GM19043 (cell line): ENCODE measurements around the gene RAB22A.
"Not testable (repeated sequence)": the region's sequence is repeated elsewhere in the genome, so short reads cannot be mapped to it uniquely, and the experiment has no call there.

ENCODE experiments used
- ATAC-seq: cut with Tn5 transposase; IDR thresholded peaks from one replicate; pipeline ENCODE4 v1.9.1; 2021; ENCODE audit warnings: low read depth; ENCODE audit not compliant: unreplicated experiment

RAB22A gene

DNA sequence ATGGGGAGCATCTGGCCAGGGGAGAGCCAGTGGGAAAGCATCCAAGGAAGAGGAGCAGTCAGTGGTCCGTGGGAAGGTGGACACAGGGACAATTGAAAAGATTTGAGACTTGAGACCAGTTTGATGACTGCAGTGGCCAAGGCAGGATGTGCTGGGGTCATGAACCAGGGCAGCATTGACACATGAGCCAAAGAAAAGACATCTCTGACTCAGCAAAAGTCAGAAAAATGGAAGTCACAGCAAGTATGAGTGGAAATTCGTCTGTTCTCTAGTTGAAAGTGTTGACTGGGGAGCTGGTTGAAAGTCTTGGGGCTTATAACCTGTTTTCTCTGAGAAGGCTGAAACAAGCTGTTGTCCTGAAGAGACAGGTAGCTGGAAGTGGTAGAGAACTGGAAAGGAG is 31.3 kb downstream of the RAB22A start:
- ATAC-seq = no peak

DNA sequence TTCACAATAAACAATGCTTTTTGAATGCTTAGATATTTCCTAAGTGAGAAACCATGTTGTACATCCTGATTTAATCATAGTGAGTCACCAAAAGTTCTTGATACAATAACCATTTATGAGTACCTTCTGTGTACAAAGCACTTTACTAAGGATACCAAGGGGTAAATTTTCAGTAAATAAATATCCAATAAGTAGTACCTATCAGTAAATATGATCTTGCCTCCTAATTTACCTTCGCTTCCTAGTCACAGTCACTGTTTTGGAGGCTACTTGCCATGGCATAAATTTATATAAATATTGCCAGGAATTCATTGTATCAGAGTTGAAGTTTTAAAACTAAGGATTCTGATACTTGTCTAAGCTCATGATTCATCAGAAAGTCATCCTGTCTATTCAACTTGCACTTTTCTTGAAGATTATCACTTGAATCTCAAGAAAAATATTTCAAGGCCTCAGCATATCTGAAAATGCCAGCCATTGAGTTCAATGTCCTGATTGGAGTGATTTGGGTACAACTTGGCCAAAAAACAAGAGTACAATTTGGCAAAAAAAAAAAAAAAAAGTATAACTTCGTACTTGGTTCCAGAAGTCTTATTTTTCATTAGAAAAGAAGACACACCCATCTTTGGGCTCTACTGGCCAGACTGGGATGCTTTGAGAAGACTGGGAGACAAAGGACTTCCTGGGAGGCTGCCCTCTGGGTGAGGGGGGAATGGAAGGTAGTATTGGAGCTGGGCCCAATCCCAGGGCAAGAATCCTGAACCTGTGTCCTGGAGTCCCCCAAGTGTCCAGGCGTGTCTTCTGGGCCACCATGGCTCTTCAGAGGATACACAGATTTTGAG is 32.8 kb downstream of the RAB22A start:
- ATAC-seq = no peak

DNA sequence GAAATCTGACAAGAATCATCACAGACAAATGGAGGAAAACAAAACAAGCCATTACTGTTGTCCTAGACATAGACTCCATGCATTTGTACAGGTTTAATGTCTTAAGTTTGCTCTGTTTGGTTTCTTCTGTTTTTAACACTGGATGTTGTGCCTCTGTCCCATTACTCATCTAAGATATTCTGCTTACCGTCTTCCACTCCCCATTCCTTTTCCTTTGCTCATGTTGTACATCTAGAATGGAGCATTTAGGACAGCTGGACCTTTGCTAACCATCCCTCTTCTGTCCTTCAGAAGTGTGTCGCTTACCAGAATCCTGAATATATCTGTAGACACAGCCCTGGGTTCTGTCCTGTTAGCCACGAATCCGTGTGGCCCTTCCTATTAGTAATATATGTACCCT is 35.2 kb downstream of the RAB22A start:
- no peak for ATAC-seq

DNA sequence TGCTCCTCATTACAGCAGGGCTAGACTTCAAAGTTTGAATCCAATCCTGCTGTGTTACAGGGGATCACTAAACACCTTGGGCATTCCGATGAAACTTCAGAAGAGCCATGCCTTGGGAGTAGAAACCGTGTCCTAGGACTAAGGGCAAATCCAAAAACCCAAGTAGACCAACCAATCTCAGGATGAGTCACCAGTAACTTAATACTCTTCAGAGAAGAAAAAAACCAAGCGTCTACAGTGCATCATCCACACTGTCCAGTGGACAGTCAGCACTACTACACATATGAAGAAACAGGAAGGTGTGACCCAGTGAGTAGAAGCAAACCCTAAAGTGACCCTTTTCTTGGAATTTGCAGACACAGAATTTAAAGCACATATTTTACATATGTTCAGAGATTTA is 40.1 kb downstream of the RAB22A start:
- no peak for ATAC-seq

DNA sequence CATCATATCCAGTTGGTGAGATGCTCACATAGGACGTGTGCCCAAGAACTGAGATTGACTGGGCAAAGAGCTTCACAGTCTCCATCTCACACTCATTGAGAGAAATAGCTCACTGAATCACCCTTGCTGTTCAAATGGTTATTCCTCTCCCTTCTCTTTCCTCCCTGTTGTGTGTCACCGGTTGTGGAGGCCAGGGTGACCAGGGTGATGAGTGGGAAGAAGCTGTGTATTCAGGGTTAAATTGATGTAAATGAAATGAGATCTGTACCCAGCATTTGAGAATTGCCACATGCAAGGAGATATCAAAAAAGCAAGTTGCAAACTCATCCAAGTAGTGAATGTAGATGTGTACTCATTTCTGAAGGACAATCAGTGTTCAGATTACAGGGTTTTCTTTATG is 43.0 kb downstream of the RAB22A start:
- ATAC-seq = no peak

DNA sequence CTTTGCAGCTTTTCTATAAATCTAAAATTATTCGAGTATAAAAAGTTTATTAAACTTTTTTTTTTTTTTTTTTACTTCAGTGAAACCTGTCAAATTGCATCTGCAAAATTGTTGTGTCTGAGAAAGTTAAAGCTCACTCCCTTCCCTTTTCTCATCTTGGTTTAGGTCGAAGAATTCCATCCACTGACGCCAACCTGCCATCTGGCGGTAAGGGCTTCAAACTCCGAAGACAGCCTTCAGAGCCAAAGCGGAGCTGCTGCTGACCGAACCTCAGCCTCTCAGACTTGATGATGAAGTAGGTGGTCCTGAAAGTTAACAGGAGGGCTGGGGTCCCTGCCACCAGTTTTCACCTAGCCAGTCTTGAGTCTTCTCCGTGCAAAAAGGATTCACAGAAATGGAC is 49.9 kb downstream of the RAB22A start:
- no peak for ATAC-seq

DNA sequence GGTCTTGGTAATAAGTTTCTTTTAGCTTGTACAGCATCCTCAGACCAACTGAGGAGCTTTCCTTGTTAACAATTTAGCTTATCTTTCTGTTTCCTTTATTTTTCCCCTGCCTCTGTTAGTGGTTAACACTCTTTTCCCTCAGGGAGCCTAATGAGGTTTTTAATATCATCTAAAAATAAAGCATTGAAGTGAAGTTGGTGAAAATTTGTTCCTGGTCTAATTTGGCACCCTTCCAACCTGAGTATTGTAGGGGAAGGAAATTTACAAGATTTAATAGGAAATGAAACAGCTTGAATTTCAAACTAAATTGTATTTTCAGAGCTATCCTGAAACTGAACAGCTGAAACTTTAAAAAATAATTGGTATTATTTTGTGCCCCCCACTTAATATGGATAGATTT is 51.4 kb downstream of the RAB22A start:
- no peak for ATAC-seq

DNA sequence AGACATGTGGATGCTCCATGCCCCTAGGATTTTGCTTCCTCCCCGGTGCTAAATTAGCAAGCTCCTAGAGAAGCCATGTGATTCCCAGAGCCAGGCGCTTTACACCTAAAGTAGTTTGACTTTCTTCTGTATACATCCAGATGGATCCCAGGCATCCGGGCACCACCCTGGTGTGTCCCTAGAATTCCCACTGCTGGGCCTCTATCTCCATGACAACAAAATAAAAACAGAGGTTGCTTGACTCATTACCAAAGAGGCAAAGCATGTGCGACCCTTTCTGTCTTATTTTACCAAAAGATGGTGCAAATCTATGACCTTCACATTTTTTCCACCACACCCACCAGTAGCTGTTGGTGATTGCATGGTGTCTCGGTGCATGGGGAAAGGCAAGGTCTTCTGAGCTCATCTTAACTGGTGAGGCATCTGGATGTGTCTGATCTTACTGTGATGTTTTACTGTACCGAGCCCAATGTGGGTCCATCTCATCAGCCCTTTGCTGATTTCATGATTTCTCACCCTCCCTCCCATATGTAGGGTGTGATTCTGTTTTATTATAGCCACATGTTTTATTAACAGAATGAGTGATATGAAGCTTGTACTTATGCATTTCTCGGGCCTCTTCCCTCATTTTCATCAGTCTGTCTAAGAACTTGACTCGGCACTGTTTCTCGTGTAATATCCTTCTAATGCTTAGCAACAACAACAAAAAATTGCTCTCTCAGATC is 52.1 kb downstream of the RAB22A start:
- ATAC-seq = no peak

DNA sequence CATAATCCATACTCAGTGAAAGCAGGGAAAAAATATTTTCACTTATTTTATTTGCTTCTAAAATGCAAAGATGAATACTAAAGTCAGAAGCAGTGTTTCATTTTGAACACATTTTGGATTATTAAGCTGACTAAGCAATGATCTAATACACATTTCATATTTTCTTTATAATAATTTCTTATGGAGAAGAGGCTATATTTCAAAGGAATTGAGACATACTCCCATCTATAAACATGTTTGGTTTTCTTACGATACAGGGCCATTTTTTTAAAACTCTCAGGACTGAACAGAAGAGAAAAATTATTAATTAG is 52.6 kb downstream of the RAB22A start:
- no peak for ATAC-seq

DNA sequence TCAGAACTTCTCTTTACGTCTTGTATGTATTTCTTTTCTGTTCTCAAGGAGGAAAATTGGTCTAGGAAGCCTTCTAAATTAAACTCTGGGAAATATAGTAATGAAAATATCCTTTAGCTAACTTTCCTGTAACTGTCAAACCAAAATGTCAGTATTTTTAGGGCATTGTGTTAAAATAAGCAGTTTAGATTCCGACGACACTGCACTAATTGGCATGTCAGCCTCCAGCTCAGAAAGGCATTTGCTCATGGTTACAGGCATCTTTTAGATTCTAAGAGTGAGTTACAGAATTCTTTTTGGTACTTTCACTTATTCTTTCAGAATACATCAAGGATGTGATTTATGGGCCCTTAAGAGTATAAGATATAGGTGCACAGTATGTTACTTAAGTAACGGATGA is 53.5 kb downstream of the RAB22A start:
- ATAC-seq = no peak

DNA sequence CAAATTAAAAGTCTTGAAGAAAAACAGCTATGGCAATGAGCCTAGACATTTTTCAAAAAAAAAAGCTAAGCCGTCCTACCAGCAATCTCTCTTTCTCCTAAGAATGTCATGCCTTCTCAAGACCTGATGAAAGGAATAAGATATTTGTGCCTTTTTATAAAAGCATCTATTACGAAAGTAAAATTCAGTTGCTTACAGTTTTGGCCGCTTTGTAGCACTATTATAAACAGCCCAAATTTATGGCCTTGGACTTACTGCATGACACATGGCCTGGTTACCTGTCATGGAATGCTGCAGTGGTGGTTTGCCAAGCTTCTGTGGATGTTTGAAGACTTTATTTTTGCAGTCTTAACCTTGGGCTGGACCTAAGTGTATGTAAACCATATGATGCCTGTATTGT is 57.4 kb downstream of the RAB22A start:
- no peak for ATAC-seq

DNA sequence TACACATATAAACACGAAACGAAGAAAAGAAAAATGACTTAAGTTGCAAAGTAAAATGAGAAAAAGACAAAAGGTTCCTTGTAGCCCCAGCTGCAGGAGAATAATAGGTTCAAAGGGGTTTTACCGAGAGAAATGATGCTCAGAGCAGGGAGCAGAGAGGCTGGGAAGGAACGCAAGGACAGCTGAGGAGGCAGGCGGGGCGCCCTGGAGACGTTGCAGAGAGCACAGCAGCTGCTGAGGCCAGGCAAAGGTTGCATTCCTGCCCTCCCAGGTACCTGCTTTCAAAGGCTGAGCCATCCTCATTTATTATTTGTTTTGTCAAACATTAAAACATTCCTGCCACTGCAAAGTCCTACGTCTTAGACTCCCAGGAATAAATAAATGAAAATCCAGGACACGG is 63.3 kb downstream of the RAB22A start:
- ATAC-seq = no peak

DNA sequence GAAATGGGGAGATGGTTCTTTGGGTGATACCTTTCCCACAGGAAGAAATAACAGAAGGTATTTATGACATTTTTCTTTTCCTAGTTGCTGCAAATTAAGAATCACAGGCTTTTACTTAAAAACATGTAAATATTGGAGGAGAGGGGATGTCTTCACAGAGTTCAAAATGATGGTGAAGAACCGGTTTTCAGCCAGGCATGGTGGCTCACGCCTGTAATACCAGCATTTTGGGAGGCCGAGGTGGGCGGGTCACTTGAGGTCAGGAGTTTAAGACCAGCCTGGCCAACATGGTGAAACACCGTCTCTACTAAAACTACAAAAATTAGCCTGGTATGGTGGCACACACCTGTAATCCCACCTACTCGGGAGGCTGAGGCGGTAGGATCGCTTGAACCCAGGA is 63.8 kb downstream of the RAB22A start:
- ATAC-seq = not testable (repeated sequence)

DNA sequence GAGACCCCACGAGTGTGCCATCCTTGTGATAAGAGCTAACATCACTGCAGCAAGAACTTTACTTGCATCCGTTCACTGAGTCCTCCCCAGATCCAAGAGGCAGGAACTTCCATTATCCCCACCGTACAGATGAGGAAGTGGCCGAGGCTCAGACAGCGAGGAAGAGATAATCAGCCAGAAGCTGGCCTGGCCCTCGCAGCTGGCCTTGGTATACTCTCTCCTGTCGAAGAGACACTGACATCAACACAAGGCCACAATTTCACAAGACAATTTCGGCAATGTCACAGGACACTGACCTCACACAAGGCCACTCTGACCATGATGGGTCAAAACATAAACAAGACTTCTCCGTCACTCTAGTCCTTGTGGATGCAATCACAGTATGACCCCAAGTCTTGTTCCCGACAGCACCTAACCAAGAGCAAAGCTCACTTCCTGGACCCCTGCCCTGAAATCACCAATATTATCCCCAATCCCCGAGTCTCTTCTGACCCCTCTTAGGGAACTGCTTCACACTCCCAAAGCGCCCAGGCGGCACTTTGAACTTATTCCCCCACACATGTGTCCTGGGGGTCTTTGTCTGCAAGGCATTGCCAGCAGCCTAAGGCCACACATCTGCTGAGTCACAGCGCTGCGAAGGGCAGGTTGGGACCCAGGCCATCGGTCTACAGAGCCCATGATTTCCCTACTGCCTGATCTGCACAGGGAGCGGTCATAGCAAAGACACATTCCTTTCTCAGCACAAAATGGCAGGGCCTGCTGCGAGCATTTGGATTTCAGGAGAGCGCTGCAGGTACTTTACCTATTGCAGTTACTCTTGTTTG is 64.7 kb downstream of the RAB22A start:
- ATAC-seq = no peak

DNA sequence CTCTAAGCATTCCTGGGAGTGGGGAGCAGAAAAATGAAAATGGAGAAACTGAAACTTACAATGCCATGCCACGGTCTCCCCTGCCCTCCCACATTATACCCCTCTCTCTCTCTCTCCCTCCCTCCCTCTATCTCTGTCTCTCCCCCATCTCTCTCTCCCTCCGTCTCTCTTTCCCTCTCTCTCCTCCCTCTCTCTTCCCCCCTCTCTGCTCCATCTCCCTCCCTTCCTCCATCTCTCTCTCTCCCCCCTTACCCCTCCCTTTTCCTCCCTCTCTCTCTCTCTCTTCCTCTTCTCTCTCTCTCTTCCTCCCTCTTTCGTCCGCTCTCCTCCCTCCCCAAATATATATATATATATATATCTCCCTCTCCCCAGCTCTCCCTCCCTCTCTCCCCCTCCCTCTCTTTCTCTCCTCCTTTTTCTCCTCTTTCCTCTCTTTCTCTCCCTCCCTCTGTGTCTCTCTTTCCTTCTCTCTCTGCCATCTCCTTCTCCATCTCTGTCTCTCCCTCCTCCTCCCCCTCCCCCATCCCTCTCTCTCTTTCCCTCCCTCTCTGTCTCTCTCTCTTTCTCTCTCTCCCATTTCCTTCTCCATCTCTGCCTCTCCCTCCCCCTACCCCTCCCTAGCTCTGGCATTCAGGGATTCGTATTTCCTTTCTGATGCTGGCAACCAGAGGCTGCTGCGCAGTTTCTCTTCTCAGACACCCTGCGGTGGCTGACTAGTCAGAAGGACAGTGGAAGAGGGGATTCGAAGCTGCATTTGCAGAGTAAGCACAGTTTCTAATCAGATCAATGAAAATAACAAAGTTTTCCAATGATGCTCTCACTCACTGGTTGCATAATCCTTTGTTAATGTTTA is 65.6 kb downstream of the RAB22A start:
- ATAC-seq = no peak

DNA sequence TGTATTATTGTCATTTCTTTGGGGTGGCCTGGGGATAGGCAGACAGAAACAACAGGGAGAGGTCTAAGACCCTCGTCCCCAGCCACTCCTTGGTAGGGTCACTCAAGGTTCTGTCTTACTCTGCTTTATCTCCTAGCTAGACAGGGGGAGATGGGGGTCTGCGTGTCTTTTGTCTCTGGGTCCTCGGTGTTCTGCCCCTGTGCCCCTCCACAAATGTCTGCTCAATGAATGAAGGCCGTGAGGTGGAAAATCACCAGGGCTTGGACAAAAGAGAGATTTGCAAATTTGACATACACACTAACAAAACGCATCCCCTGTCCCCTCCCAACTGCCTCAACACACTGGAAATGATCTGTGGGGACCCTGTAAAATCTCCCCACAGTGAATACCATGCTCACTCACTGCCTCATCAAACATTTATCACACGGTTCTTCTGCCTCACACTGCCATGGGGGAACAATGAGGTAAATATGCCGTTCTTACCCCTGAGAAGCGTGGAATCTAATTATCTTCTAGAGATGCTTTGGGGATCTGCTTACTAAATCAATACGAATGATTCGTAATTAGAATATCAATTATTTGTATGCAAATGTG is 66.3 kb downstream of the RAB22A start:
- no peak for ATAC-seq

DNA sequence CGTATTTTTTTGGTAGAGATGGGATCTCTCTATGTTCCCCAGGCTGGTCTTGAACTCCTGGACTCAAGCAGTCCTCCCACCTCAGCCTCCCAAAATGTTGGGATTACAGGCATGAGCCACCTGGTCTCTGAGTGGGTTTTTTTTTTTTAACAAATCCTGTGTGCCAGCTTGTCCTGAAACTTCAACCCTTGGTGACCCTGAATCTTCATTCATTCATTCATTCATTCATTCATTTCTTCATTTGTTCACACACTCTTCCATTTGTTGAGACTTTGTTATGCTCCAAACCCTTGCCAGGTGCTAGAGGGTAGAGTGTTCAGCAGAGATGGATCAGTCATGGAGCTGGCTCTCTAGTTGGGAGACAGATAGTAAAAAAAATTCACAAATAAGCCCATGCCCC is 67.5 kb downstream of the RAB22A start:
- no peak for ATAC-seq

DNA sequence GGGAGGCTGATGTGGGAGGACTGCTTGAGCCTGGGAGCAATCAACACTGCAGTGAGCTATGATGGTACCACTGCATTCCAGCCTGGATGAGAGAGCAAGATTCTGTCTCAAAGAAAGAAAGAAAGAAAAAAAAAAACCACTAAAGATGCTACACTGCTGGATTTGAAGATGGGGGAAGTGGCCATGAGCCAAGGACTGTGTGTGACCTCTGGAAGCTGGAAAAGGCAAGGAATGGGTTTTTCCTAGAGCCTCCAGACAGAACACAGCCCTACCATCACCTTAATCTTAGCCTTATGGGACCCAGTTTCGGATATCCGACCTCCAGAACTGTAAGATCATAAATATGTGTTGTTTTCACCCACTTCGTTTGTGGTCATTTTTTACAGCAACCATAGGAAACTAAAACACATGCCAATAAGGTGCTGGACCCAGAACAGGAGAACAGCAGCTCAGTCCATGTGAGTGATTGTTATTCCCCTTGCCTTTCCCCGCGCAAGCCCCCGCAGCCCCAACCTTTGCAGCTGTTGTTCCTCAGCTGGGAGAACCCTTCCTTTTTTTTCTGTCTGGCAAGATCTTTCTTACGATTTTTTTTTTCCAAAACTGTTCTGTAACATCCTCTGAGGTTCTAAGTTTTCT is 68.4 kb downstream of the RAB22A start:
- ATAC-seq = no peak

DNA sequence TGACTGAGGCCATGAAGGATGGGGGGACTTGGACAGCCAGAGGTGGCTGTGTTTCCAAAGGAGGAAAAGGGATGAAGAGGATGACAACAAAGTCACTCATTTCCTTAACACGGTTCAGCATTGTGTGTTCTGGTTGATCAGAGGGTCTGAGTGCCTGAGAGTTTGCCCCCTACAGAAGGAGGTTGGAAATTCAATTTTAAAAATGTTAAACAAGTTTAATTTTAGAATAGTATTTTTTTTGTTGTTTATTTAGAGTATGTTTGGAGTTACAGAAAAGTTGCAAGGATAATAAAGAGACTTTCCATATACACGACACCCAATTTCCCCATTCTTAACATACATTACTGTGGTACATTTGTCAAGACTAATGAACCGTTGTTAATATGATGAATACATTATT is 69.2 kb downstream of the RAB22A start:
- no peak for ATAC-seq

DNA sequence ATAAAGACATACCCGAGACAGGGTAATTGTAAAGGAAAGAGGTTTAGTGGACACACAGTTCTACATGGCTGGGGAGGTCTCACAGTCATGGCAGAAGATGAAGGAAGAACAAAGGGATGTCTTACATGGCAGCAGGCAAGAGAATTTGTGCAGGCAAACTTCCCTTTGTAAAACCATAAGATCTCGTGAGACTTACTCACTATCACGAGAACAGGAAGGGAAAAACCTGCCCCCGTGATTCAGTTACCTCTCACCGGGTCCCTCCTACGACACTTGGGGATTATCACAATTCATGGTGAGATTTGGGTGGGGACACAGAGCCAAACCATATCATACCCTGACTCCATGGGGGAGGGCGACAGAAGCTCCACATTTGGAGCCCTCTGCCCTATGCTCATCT is 72.1 kb downstream of the RAB22A start:
- ATAC-seq = no peak
